ENCODE data around the gene SERPINE3. TPM values are rescaled to one million over a fixed set of nuclear protein-coding genes. Genes with fewer than 3 reads are reported as not detected.

Gene SERPINE3
- total RNA-seq, 1 donor from 2014 or later: not detected

DNA sequence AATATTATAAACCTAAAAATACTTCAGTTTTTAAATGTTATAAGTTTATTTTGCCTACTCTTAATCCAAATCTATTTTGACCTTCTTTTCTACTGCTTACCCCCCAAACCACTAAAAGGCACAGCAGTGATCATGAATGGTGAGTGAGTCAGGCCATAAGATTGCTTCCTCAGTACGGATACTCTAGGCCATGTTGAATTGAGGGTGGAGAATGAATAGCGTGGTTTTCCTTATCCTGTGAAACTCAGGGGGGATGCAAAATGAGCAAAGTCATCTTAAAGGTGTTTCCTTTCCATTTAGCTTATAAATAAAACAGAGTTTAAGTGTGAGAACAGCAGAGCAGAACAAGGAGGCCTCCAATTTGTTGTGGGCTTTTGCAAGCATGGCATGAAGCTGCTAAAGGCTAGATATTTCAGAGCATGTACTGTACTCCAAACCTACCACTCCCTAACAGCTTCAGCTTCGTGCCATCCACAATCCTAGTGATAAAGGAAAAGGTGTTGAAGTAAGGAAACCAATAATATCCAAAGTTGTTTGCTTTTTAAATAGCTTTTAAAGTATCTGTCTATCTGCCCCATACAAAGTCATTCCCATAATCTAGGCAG, 25.0 kb downstream of the SERPINE3 start:
- no peaks in the 10 kb centered on the region for H3K27me3 ChIP-seq (ENCODE audit: control insufficient read depth, insufficient read depth, low read length)
- TF ChIP-seq, protein P1, sequence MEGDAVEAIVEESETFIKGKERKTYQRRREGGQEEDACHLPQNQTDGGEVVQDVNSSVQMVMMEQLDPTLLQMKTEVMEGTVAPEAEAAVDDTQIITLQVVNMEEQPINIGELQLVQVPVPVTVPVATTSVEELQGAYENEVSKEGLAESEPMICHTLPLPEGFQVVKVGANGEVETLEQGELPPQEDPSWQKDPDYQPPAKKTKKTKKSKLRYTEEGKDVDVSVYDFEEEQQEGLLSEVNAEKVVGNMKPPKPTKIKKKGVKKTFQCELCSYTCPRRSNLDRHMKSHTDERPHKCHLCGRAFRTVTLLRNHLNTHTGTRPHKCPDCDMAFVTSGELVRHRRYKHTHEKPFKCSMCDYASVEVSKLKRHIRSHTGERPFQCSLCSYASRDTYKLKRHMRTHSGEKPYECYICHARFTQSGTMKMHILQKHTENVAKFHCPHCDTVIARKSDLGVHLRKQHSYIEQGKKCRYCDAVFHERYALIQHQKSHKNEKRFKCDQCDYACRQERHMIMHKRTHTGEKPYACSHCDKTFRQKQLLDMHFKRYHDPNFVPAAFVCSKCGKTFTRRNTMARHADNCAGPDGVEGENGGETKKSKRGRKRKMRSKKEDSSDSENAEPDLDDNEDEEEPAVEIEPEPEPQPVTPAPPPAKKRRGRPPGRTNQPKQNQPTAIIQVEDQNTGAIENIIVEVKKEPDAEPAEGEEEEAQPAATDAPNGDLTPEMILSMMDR (IDR thresholded peaks at IDR 0.05; ENCODE audit: insufficient read depth, low read length, poor library complexity, severe bottlenecking): no peak
- peak; percentile 37 for DNase-seq (ENCODE audit: low read depth)
- no peak overlapping the region for H3K4me3 ChIP-seq (ENCODE audit: low read depth, low read length)
- H3K36me3 ChIP-seq (ENCODE audit: control insufficient read depth, insufficient read depth, low read length): no peaks in the 10 kb centered on the region

DNA sequence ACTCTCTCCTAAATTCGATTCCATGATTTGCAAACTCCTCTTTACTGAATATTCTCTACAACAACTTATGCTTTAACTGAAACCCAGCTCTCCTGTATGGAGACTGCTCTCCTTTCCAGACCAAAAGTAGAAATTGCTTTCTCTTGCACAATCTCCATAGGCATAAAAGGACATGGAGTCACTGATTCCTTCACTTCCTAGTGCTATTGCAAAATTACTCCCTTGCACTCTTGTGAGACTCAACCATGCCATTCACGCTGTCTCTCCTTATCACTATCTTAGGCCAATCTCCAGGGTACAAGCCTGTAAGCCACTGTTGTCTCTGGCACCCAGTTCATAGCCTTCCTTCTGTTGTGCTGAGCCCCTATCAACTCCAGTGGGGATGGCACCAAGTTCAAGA, 30.6 kb downstream of the SERPINE3 start:
- peaks cover 1% of the 10 kb centered on the region for H3K36me3 ChIP-seq (ENCODE audit: control insufficient read depth, insufficient read depth, low read length)
- H3K27me3 ChIP-seq (ENCODE audit: control insufficient read depth, insufficient read depth, low read length): no peaks in the 10 kb centered on the region
- no peak overlapping the region for H3K4me3 ChIP-seq (ENCODE audit: low read depth, low read length)
- no peak for DNase-seq (ENCODE audit: low read depth)
- TF ChIP-seq, protein P1 (IDR thresholded peaks at IDR 0.05; ENCODE audit: insufficient read depth, low read length, poor library complexity, severe bottlenecking): no peak

DNA sequence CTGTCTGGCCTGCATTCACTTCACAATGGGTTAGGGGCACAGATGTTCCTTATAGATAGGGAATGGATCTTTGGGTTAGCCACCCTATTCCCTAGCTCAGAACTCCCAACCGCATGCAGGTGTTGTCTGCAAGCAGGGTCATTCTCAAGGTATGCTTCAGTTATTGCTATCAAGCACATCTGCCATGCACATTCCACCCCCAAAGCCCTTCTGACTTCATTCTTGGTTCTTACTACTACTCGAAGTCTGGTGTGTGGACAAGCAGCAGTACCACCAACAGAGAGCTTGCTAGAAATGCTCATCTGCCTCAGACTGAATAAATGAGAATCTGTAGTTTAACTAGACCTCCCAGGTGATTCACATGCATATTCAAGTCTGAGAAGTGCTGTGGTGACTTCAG, 31.3 kb downstream of the SERPINE3 start:
- Histone ChIP-seq H3K4me3 (ENCODE audit: low read depth, low read length) (no peak overlapping the region), H3K36me3 (ENCODE audit: control insufficient read depth, insufficient read depth, low read length) (peaks cover 1% of the 10 kb centered on the region), H3K27me3 (ENCODE audit: control insufficient read depth, insufficient read depth, low read length) (no peaks in the 10 kb centered on the region)
- TF ChIP-seq, protein P1 (IDR thresholded peaks at IDR 0.05; ENCODE audit: insufficient read depth, low read length, poor library complexity, severe bottlenecking): no peak
- DNase-seq (ENCODE audit: low read depth): no peak

DNA sequence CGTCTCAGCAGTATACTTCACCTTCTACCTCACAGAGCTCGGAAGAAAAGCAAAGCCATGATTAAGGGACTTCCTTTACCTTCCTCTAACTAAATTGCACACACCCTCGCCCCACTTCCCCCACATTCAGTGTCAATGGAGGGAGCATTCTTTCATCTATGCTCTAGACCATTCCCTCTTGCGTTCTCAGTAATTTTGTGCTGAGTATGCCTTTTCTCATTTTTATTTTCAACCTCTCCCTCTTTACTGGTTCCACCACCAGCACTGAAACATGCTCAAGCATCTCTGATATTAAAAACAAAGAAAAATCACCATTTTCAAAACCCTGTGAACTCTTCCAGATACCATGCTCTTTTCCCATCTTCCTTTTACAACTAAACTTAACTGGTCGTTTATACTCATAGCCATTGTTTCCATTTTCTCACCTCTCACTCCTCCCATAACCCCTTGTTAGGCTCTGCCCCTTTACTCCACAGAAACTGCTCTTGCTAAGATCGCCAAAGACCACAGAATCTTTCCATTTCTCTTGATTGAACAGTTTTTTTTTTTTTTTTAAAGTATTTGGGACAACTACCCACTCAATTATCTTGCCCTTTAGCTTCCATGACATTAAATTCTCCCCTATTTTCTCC, 32.4 kb downstream of the SERPINE3 start:
- H3K4me3 ChIP-seq (ENCODE audit: low read depth, low read length): no peak overlapping the region
- no peaks in the 10 kb centered on the region for H3K27me3 ChIP-seq (ENCODE audit: control insufficient read depth, insufficient read depth, low read length)
- no peak for DNase-seq (ENCODE audit: low read depth)
- TF ChIP-seq, protein P1 (IDR thresholded peaks at IDR 0.05; ENCODE audit: insufficient read depth, low read length, poor library complexity, severe bottlenecking): no peak
- H3K36me3 ChIP-seq (ENCODE audit: control insufficient read depth, insufficient read depth, low read length): peaks cover 1% of the 10 kb centered on the region

DNA sequence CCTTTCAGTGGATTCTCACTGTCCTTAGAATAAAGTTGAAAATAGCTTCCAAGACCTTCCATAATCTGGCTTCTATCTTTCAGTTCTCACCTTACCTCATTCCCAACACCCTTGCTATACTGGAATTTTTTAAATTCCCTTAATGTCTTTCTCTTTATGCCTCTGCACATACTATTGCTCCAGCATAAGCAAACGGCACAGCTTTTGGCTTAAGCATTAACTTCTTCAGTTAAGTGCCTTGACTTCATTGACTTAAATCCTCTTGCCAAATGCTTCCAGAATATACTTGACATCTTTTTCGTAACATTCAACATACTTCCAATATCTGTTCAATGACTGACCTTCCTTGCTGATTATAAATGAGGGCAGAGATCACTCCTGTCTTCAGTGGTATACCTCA, 34.0 kb downstream of the SERPINE3 start:
- no peak overlapping the region for H3K4me3 ChIP-seq (ENCODE audit: low read depth, low read length)
- no peak for DNase-seq (ENCODE audit: low read depth)
- H3K27me3 ChIP-seq (ENCODE audit: control insufficient read depth, insufficient read depth, low read length): no peaks in the 10 kb centered on the region
- TF ChIP-seq, protein P1 (IDR thresholded peaks at IDR 0.05; ENCODE audit: insufficient read depth, low read length, poor library complexity, severe bottlenecking): no peak
- H3K36me3 ChIP-seq (ENCODE audit: control insufficient read depth, insufficient read depth, low read length): peaks cover 1% of the 10 kb centered on the region

DNA sequence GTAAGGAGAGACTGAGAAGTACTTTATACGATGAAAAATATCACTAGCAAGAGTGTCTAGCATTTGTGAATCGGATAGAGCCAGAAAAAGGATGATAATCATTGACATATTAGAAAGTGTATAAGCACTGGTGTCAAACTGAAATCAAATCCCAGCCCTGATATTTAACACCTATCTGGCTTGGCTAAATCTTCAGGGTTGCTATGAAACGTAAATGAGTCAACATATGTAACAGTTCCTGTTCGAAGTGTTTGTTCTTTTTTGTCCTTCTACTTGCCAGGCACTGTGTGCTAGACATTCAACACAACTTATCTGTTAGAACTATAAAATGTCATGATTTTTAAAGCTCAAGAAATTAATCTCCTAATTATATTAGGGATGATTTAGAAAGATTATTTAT, 40.8 kb downstream of the SERPINE3 start:
- Histone ChIP-seq H3K4me3 (ENCODE audit: low read depth, low read length) (no peak overlapping the region), H3K36me3 (ENCODE audit: control insufficient read depth, insufficient read depth, low read length) (no peaks in the 10 kb centered on the region), H3K27me3 (ENCODE audit: control insufficient read depth, insufficient read depth, low read length) (no peaks in the 10 kb centered on the region)
- no peak for DNase-seq (ENCODE audit: low read depth)
- TF ChIP-seq, protein P1 (IDR thresholded peaks at IDR 0.05; ENCODE audit: insufficient read depth, low read length, poor library complexity, severe bottlenecking): no peak

Data from kidney epithelial cell (primary cell).